Astrocyte (in vitro differentiated cells and primary cell): ENCODE data around the gene FNDC3B.

ENCODE experiments used
- EZH2 ChIP-seq: IDR thresholded peaks from 2 replicates; pipeline ENCODE4 v1.6.1; 2012; ENCODE audit warnings: mild to moderate bottlenecking, low read length, inconsistent platforms; ENCODE audit not compliant: insufficient read depth
- TF ChIP-seq, protein P1 (sequence below): IDR thresholded peaks from 2 replicates; pipeline ENCODE4 v1.5.1; 2011; ENCODE audit warnings: low read depth, mild to moderate bottlenecking, inconsistent platforms, low read length, moderate library complexity; ENCODE audit not compliant: insufficient read depth

DNA sequence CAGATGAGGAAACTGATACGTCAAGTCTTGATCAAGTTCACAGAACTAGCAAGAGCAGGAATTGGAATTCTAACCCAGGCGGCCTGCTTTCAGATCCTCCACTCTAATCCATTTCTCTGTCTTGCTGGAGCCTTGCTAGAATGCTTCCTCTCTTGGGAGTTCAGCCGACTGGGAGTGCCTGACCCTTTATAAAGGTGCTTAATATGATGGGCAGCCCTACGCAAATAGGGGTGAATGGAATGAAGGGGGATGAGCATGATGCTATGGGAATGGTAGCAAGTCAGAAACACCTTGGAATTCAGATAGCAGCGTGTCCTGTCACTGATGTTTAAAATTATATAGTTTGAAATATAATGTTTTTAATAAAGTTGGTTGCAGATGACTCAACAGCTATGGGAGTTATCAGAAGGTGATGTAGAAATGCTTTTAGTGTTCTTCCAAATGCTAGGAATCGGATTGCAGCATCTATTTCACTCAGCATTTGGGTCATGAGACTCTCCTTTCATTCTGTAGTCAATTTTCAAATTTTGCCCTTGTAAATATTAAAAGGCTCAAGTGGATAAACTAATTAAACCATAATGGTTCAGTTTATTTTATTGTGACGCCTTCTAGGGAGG, 150.7 kb downstream of the FNDC3B start:
- TF ChIP-seq, protein P1, sequence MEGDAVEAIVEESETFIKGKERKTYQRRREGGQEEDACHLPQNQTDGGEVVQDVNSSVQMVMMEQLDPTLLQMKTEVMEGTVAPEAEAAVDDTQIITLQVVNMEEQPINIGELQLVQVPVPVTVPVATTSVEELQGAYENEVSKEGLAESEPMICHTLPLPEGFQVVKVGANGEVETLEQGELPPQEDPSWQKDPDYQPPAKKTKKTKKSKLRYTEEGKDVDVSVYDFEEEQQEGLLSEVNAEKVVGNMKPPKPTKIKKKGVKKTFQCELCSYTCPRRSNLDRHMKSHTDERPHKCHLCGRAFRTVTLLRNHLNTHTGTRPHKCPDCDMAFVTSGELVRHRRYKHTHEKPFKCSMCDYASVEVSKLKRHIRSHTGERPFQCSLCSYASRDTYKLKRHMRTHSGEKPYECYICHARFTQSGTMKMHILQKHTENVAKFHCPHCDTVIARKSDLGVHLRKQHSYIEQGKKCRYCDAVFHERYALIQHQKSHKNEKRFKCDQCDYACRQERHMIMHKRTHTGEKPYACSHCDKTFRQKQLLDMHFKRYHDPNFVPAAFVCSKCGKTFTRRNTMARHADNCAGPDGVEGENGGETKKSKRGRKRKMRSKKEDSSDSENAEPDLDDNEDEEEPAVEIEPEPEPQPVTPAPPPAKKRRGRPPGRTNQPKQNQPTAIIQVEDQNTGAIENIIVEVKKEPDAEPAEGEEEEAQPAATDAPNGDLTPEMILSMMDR, result no peak
- no peak for TF ChIP-seq EZH2
